T47D (cell line): ENCODE data around the gene DYNC2LI1.

ENCODE experiments used
- DNase-seq, 2 experiments: peaks; one replicate each; pipeline versions ENCODE4 v3.0.0 to v3.0.0-alpha.2; 2011 to 2012; ENCODE audit warnings: low read depth in 1 of 2, low spot score in 1 of 2
- JUND ChIP-seq: IDR thresholded peaks from 2 replicates; pipeline ENCODE4 v1.6.1; 2012; ENCODE audit warnings: low read depth
- in situ Hi-C: cut with HindIII; loops from 2 replicates; pipeline ENCODE4 v1.10.0; 2016; ENCODE audit warnings: low sequenced_read_pairs, low pct_unique_long_range_greater_than_20kb

DYNC2LI1 gene

GRCh38 chr2:43810452-43810851 is 36.6 kb downstream of the DYNC2LI1 start:
- no peak for DNase-seq
- in situ Hi-C loops = no loop called here
- TF ChIP-seq JUND = no peak

GRCh38 chr2:43810888-43811287 is 37.0 kb downstream of the DYNC2LI1 start:
- in situ Hi-C loops = no loop called here
- TF ChIP-seq JUND = no peak
- DNase-seq = no peak

GRCh38 chr2:43812006-43812405 is 38.2 kb downstream of the DYNC2LI1 start:
- in situ Hi-C loops = no loop called here
- no peak for TF ChIP-seq JUND

GRCh38 chr2:43812947-43813346 is 39.1 kb downstream of the DYNC2LI1 start:
- no peak for TF ChIP-seq JUND
- in situ Hi-C loops = no loop called here
- DNase-seq = no peak

More at GRCh38 chr2:43812006-43812405, 38.2 kb downstream of the DYNC2LI1 start:
- DNase-seq = no peak

- in situ Hi-C loops = no loop called here
- no peak for TF ChIP-seq JUND
- no peak for DNase-seq
These were observed 40.9 kb downstream of the DYNC2LI1 start for GRCh38 chr2:43814711-43815110.

- no peak for DNase-seq
- in situ Hi-C loops = no loop called here
- TF ChIP-seq JUND = no peak
These were observed 44.9 kb downstream of the DYNC2LI1 start for GRCh38 chr2:43818761-43819160.

- TF ChIP-seq JUND = no peak
- in situ Hi-C loops = no loop called here
- DNase-seq = no peak
These were observed 45.8 kb downstream of the DYNC2LI1 start for GRCh38 chr2:43819491-43820163.

DNA sequence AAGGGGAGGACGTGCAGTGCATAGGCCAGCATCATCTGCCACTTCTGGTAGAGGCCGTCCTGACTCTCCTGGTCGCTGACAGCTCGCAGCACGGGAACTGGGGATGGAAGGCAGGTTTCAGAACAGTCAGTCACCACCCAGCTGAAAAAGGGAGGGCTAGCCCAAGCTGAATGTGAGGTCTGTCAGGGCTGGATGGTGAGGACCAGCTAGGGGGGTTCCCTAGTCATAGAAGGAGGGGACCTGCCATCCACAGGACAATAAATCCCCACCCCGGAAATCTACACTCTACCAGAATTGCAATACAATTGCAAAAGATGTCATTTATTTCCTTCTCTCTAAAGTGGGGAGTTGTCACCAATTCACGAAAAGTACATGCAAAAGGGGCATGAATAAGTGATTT is 49.0 kb downstream of the DYNC2LI1 start:
- DNase-seq = no peak
- in situ Hi-C loops = no loop called here
- no peak for TF ChIP-seq JUND

DNA sequence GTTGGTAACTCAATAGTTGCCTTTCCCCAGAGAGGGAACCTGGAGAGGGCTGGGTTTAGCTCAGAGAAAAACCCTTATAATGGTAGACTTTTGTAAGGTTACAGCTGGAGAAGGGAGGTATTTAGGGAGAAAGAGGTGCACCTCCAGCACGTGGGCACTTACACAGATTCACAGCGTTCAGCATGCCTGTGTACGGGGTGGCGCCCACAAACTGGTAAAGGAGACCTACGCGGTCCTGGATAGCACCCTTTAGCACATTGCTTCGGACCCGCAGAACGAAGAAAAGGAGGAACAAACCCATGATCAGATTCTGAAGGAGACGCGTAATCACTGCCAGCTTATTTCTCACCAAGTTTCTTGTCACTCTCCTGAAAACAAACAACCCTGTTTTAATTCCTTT is 49.9 kb downstream of the DYNC2LI1 start:
- in situ Hi-C loops = no loop called here

GRCh38 chr2:43824512-43824911 is 50.7 kb downstream of the DYNC2LI1 start:
- no peak for DNase-seq
- in situ Hi-C loops = no loop called here
- TF ChIP-seq JUND = no peak

More for the DNA sequence above, 49.9 kb downstream of the DYNC2LI1 start:
- no peak for TF ChIP-seq JUND
- DNase-seq = no peak

- in situ Hi-C loops = no loop called here
- no peak for TF ChIP-seq JUND
These were observed 51.2 kb downstream of the DYNC2LI1 start for GRCh38 chr2:43824951-43825493.

GRCh38 chr2:43825841-43826240 is 52.0 kb downstream of the DYNC2LI1 start:
- in situ Hi-C loops = no loop called here
- no peak for TF ChIP-seq JUND
- no peak for DNase-seq

More at GRCh38 chr2:43824951-43825493, 51.2 kb downstream of the DYNC2LI1 start:
- no peak for DNase-seq

- in situ Hi-C loops = no loop called here
- DNase-seq = no peak
- TF ChIP-seq JUND = no peak
These were observed 52.7 kb downstream of the DYNC2LI1 start for GRCh38 chr2:43826305-43827250.
